ENCODE results near the gene IDI2.

GRCh38 chr10:1010703-1011102, 15.0 kb downstream of the IDI2 start:
- TF ChIP-seq EZH2 (IDR thresholded peaks at IDR 0.05; ENCODE audit: borderline replicate concordance, low read length) (no peak), CTCF (IDR thresholded peaks at IDR 0.05; ENCODE audit: low read length) (no peak)
